Measurements from ENCODE around the gene CAB39L. TPM values are rescaled to one million over a fixed set of nuclear protein-coding genes. Genes with fewer than 3 reads are reported as not detected.

Gene CAB39L
- polyA plus RNA-seq, 1 donor (not counting 4 experiments of a cell fraction or from before 2014, with no cell fraction given), result 10.1 TPM

DNA sequence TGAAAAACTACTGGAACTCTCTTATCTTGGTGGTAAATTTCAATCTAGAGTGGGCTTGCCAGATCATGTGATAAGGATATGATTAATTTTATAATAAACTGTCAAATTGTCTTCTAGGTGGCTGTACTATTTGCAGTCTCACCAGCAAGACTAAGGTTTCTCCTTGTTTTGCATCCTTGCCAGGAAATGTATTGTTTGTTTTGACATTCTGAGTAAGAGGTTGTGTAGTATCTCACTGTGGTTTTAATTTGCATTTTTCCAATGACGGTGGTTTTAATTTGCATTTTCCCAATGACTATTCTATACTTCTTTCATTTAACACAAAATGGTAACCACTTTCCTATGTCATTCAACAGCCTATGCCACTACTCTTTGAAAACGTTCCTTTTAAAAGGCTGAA is 2.0 kb downstream of the CAB39L start:
- Histone ChIP-seq H3K4me1 (ENCODE audit: control insufficient read depth, extremely low read depth, insufficient read depth, low read length) (no peaks in the 10 kb centered on the region), H3K4me2 (ENCODE audit: control insufficient read depth, extremely low read depth, insufficient read depth, low read depth, low read length) (no peak overlapping the region), H3K79me2 (ENCODE audit: control insufficient read depth, insufficient read depth, low read length) (peaks cover 5% of the 10 kb centered on the region), H4K20me1 (ENCODE audit: control insufficient read depth, extremely low read depth, insufficient read depth, low read length) (no peaks in the 10 kb centered on the region), H3K9me3 (ENCODE audit: control insufficient read depth, low read depth, low read length) (no peaks in the 10 kb centered on the region), H3K9me1 (ENCODE audit: control insufficient read depth, extremely low read depth, insufficient read depth, low read length) (no peaks in the 10 kb centered on the region), H3K9ac (ENCODE audit: control insufficient read depth, extremely low read depth, insufficient read depth, low read length) (no peak overlapping the region), H3K27me3 (ENCODE audit: control insufficient read depth, extremely low read depth, insufficient read depth, low read length) (no peaks in the 10 kb centered on the region), H3K36me3 (ENCODE audit: control insufficient read depth in 2 of 2, extremely low read depth in 1 of 2, insufficient read depth in 2 of 2, low read length in 2 of 2) (no peaks in the 10 kb centered on the region), H2AFZ (ENCODE audit: control insufficient read depth, low read length) (no peak overlapping the region), H3K27ac (ENCODE audit: control insufficient read depth, insufficient read depth, low read length) (no peak overlapping the region), H3K4me3 (ENCODE audit: control insufficient read depth in 2 of 3, extremely low read depth in 1 of 3, insufficient read depth in 2 of 3, low read depth in 1 of 3, low read length in 3 of 3) (no peak overlapping the region)
- DNase-seq (ENCODE audit: low read depth, low spot score), result no peak
- dilution Hi-C loops (cut with MboI; ENCODE audit: extremely low pct_ligation_motif_present, low sequenced_read_pairs), result loop anchor here (25.0 kb wide), 1 partner anchor 130 kb away; no protein-coding TSS in a partner anchor
- no peak for TF ChIP-seq EZH2 (IDR thresholded peaks at IDR 0.05; ENCODE audit: low read length)
- TF ChIP-seq, protein P1, sequence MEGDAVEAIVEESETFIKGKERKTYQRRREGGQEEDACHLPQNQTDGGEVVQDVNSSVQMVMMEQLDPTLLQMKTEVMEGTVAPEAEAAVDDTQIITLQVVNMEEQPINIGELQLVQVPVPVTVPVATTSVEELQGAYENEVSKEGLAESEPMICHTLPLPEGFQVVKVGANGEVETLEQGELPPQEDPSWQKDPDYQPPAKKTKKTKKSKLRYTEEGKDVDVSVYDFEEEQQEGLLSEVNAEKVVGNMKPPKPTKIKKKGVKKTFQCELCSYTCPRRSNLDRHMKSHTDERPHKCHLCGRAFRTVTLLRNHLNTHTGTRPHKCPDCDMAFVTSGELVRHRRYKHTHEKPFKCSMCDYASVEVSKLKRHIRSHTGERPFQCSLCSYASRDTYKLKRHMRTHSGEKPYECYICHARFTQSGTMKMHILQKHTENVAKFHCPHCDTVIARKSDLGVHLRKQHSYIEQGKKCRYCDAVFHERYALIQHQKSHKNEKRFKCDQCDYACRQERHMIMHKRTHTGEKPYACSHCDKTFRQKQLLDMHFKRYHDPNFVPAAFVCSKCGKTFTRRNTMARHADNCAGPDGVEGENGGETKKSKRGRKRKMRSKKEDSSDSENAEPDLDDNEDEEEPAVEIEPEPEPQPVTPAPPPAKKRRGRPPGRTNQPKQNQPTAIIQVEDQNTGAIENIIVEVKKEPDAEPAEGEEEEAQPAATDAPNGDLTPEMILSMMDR (optimal IDR thresholded peaks at IDR 0.05 in 1 of 3, IDR thresholded peaks at IDR 0.05 in 1 of 3, conservative IDR thresholded peaks at IDR 0.05 in 1 of 3; ENCODE audit: extremely low read depth in 1 of 3, insufficient read depth in 2 of 3, low read length in 3 of 3), result no peak
- no peak for FAIRE-seq

- Histone ChIP-seq H3K9me3 (ENCODE audit: control insufficient read depth, low read depth, low read length) (no peaks in the 10 kb centered on the region), H4K20me1 (ENCODE audit: control insufficient read depth, extremely low read depth, insufficient read depth, low read length) (no peaks in the 10 kb centered on the region), H3K4me1 (ENCODE audit: control insufficient read depth, extremely low read depth, insufficient read depth, low read length) (no peaks in the 10 kb centered on the region), H3K9me1 (ENCODE audit: control insufficient read depth, extremely low read depth, insufficient read depth, low read length) (no peaks in the 10 kb centered on the region), H3K27me3 (ENCODE audit: control insufficient read depth, extremely low read depth, insufficient read depth, low read length) (no peaks in the 10 kb centered on the region), H3K4me2 (ENCODE audit: control insufficient read depth, extremely low read depth, insufficient read depth, low read depth, low read length) (no peak overlapping the region), H3K79me2 (ENCODE audit: control insufficient read depth, insufficient read depth, low read length) (peaks cover 2% of the 10 kb centered on the region), H2AFZ (ENCODE audit: control insufficient read depth, low read length) (no peak overlapping the region), H3K9ac (ENCODE audit: control insufficient read depth, extremely low read depth, insufficient read depth, low read length) (no peak overlapping the region), H3K27ac (ENCODE audit: control insufficient read depth, insufficient read depth, low read length) (no peak overlapping the region), H3K4me3 (ENCODE audit: control insufficient read depth in 2 of 3, extremely low read depth in 1 of 3, insufficient read depth in 2 of 3, low read depth in 1 of 3, low read length in 3 of 3) (no peak overlapping the region), H3K36me3 (ENCODE audit: control insufficient read depth in 2 of 2, extremely low read depth in 1 of 2, insufficient read depth in 2 of 2, low read length in 2 of 2) (no peaks in the 10 kb centered on the region)
- no peak for DNase-seq (ENCODE audit: low read depth, low spot score)
- TF ChIP-seq EZH2 (IDR thresholded peaks at IDR 0.05; ENCODE audit: low read length), result no peak
- TF ChIP-seq, protein P1 (optimal IDR thresholded peaks at IDR 0.05 in 1 of 3, IDR thresholded peaks at IDR 0.05 in 1 of 3, conservative IDR thresholded peaks at IDR 0.05 in 1 of 3; ENCODE audit: extremely low read depth in 1 of 3, insufficient read depth in 2 of 3, low read length in 3 of 3), result no peak
- FAIRE-seq, result no peak
- dilution Hi-C loops (cut with MboI; ENCODE audit: extremely low pct_ligation_motif_present, low sequenced_read_pairs), result loop anchor here (25.0 kb wide), 1 partner anchor 129 kb away; no protein-coding TSS in a partner anchor
Observed at GRCh38 chr13:49441312-49441711, 2.6 kb downstream of the CAB39L start.

Data from keratinocyte (primary cell).